ENCODE data around the gene MEIS1.

GRCh38 chr2:66543257-66543767, 108.4 kb downstream of the MEIS1 start:
- TF ChIP-seq POLR2AphosphoS5 (IDR thresholded peaks at IDR 0.05; ENCODE audit: low read depth, low read length) (no peak), REST (IDR thresholded peaks at IDR 0.05; ENCODE audit: insufficient read depth in 1 of 2, low read depth in 2 of 2, low read length in 2 of 2) (no peak), FOXP2 (optimal IDR thresholded peaks at IDR 0.05; ENCODE audit: borderline replicate concordance, extremely low read depth, extremely low read length, insufficient read depth) (no peak), TAF1 (IDR thresholded peaks at IDR 0.05; ENCODE audit: borderline replicate concordance, insufficient read depth, low read length) (no peak), SIN3A (IDR thresholded peaks at IDR 0.05; ENCODE audit: borderline replicate concordance, insufficient read depth, low read length) (no peak)

Data from PFSK-1 (cell line).